ENCODE data around the gene JAG1. TPM values are rescaled to one million over a fixed set of nuclear protein-coding genes. Genes with fewer than 3 reads are reported as not detected.

JAG1 gene
- total and polyA plus RNA-seq, 2 of the 4 experiments (the other 2 are of a cell fraction): 10.2 to 22.6 TPM

GRCh38 chr20:10674684-10675449 lies 1.1 kb upstream of the JAG1 start (continued):
- TF ChIP-seq FOS (IDR thresholded peaks at IDR 0.05; ENCODE audit: low read depth, low read length) (no peak), CEBPB (IDR thresholded peaks at IDR 0.05; ENCODE audit: low read depth, low read length) (no peak), POLR2A (IDR thresholded peaks at IDR 0.05; ENCODE audit: low read depth, low read length) (no peak), CHD1 (IDR thresholded peaks at IDR 0.05; ENCODE audit: low read depth, low read length) (no peak; the same call in 1 of the 2 replicates)

Data from IMR-90 (cell line).